NCI-H748 (cell line): ENCODE results near the gene TMEM164.

ENCODE experiments used
- DNase-seq: peaks from one replicate; lab custom pipeline; 2025; ENCODE audit not compliant: unreplicated experiment; lab: John Stamatoyannopoulos, UW

TMEM164 gene

DNA sequence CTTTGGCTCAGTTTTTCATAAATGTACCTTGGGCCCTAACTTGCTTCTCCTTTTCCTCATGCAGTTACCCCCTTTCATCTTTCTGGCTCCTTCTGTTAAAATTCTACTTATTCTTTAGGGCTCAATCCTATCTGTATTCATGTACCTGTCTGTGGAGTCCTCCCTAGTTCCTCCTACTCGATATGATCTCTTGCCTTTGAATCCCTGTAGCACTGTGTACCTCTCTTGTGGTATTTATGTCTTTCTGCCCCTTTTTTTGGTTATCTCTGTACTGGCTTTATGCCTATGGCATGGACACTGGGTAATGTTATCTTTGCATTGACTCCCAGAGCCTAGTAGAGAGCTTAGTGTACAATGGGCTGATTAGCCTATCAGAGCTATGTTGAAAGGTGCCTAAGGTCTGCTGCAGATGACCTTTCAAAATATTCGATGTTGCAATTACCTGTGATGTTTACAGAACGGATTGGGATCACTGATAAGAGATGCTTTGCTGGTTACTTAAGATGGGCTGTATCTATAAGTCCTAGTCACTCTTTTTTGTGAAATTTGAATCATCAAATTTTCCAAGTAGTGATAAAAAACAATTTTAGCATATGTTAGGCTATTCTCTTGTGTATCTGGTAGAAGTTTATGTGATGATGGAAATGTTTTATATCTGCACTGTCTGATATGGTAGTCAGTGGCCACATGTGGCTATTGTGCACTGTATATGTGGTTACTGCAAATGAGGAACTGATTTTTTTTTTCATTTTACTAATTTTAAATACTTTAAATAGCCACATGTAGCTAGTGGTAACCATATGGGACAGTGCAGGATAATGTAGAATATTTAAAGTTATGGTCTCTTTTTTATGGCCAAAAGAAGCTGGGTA is 33.5 kb downstream of the TMEM164 start:
- no peak for DNase-seq

DNA sequence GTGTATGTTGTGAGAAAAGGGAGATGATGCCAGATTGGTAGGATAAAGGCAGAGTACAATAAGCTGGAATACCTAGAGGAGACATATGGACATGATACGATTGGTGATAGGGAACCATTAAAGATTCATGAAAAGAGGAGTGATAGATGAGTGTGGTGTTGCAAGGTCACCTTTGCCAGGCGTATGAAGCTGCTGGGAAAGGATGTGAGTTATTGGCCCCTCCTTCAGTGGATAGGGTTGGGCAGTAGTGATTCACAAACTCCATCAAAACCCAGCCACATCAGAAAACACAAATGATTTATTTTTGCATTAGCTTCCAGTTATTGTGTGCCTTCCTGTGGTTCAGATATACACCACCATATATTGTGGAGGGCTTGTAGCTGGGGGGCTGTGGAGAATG is 34.3 kb downstream of the TMEM164 start:
- no peak for DNase-seq

DNA sequence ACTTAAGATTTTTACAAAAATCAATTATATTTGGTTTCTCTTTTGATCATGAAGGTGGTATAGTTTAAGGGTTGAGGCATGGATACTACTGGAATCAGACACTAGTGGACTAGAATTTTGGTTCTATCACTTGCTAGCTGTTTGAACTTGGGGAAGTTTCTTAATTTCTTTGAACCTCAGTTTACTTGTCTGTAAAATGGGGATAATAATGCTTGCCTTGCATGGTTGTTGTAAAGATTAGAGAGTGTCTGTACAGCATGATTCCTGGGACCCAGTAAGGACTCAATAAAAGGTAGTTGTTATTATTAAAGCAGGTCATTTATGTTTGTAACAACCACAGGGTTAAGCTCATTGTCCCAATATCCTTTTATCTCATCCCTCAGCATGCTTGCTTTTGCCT is 36.0 kb downstream of the TMEM164 start:
- DNase-seq: no peak

DNA sequence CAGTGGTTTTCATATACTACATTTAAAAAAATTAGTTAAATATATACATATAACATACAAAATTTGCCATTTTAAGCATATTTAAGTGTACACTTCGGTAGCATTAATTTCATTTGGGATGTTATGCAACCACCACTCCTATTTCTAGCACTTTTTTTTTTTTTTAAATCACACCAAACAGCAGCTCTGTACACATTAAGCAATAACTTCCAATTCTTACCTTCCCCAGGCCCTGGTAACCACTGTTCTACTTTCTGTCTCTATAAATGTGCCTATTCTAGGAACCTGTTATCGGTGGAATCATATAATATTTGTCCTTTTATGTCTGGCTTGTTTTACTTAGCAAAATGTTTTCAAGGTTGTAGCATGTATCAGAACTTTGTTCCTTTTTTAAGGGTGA is 39.1 kb downstream of the TMEM164 start:
- DNase-seq: no peak

DNA sequence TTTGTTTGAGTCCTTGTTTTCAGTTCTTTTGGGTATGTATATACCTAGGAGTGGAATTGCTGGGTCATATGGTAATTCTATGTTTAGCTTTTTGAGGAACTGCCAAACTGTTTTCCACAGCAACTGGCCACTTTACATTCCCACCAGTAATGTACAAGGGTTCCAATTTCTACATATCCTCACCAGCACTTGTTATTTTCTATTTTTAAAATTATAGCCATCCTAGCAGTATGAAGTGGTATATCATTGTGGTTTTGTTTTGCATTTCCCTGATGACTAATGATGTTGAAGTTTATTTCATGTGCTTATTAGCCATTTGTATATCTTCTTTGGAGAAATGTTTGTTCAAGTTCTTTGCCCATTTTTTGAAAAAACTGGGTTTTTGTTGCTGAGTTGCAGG is 39.6 kb downstream of the TMEM164 start:
- DNase-seq: no peak

DNA sequence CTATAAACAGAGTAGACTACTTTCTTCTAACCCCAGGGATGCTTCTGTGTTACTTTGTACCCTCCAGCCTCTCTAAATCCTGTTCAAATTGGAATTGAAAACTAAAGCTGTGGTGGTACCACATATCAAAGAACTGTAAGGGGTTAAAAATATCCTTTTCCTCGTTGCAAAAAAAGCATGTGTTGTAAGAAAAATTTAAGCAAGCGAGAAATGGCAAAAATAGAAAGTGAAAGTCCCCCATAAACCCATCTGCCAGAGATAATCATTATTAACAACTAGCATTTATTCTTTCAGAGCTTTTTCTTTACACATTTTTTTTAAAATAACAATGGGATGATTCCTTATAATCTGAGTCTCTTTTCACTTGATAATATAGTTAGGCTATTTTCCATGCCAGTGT is 40.6 kb downstream of the TMEM164 start:
- no peak for DNase-seq

DNA sequence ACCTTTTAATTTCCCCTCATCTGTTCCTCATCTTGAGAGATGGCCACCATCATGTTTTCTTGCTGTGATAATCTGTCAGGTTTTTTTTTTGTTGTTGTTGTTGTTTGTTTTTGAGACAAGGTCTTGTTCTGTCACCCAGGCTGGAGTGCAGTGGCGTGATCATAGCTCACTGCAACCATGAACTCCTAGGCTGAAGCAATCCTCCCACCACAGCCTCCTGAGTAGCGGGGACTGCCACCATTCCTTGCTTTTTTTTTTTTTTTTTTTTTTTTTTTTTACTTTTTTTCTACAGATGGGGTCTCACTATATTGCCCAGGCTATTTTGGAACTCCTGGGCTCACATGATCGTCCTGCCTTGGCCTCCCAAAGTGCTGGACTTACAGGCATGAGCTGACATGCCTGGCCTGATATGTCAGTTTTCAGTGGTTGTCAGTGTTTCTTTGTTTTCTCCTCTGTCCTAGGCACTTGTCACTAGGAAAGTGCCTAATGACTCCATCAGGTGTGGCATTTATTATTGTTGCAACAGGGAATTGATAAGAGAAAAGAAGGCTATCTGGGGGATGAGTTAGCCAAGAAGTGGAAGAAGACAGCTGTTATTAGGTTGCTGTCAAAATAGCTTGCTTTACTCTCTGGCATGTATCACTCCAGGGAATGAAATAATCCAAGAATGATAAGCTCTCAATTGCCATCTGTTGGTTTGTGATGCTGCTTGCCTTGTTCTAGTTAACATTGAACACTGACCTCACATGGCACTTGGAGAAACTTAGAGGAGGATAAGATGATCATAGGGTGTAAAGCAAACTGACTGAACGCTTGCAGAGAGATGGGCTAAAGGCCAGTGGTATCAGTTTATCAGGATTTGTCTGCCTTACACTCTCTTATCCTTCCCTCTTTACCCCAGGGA is 41.7 kb downstream of the TMEM164 start:
- no peak for DNase-seq

DNA sequence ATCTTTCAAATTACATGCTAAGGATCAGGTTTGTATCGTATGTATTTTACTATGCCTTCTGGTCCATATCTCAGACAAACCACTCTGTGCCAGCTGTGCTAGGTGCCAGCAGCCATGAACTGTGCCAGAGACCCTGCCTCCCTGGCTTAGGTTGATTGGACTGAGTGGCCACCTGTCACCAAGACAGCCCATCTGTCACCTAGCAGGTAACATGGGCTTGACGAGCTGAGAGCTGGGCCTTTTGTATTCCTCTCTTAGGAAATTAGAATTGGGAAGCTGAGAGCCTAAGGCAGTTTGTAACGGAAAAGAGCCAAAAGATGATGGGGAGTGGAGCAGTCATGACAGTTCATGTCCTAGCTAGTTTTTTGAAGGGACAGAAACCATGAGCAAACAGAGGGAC is 42.5 kb downstream of the TMEM164 start:
- peak; percentile 36 for DNase-seq

DNA sequence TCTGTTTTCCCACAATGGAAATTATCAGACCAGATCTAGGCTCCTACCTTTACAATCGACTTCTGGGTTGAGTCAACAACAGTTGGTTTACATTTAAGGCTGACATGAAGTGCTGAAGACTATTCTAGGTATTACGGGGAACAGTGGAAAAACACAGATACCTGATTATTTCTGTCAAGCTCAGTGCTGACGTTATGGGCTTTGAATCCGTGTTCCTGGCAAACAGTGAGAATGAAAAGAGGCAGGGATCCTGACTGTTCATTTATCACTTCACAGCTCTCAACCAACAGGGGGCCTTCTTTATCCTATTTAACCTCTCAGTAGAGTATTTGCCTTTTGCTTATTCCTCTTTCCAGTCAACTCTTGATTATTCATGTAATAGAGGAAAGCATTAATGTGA is 43.1 kb downstream of the TMEM164 start:
- DNase-seq: peak; percentile 83

DNA sequence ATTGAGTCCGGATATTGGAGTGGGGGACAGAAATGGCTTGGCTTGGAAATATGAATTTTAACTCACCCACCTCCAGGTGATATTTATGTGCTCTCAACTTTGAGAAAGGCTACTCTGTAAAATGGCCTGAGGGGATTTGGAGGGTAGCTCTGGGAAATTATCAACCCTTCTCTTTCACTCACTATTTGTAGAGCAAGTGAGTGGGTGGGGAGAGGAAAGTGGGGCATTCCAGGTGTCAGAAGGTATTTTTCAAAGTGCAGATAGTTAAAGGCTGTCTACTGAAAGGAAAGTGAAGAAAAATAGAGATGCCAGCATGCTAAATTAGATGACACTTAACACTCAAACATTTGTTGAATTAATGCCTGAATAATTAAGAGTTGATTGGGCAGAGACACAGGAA is 44.1 kb downstream of the TMEM164 start:
- DNase-seq: no peak

DNA sequence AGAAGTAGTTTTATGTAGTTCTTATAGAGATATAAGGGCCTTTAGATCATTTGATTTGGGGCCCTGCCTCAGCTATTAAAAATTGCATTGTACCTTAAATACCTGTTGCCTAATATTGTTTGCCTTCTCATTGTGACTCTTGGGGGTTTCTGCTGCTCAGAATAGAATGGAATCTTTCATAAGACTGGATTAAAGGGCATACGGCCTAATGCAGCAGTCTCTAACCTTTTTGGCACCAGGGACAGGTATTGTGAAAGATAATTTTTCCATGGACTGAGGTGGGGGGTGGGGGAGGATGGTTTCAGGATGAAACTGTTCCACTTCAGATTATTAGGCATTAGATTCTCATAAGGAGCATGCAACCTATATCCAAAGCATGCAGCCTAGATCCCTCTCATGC is 46.2 kb downstream of the TMEM164 start:
- DNase-seq: no peak

DNA sequence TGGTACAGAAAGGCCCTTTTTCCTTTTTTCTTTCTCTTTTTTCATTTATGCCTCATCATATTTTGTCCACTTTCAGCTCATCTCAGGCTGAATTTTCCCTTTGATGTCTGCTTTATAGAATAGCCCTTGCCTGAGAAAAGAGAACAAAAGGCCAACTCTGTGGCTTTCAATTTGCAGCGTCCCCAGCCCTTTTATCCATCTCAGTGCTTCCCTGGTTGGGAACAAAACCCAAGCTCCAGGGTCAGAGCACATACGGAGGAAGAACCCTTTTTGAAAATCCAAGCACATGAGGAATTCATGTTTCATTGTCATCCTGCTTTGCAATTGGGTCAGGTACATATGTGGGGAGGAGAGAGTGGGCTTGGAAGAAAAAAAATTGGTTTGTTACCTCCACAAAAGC is 47.5 kb downstream of the TMEM164 start:
- no peak for DNase-seq

DNA sequence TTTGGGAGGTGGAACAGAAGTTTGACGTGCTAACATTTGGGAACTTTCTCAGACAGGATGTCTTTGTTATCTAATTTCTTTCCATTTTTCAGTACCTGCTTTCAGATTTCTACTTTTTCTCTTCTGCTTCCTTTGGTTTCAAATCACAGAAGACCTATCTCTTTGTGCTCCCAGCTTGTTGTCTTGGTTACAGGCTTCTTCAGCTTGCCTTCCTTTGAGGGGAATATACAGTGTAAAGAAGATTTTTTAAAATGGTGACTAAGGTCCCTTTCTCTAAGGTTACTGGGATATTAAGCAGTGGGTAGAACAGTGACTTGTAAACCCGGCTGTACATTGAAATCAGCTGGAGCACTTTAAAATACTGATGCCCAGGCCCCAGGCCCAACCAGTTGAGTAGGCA is 48.0 kb downstream of the TMEM164 start:
- DNase-seq: no peak

DNA sequence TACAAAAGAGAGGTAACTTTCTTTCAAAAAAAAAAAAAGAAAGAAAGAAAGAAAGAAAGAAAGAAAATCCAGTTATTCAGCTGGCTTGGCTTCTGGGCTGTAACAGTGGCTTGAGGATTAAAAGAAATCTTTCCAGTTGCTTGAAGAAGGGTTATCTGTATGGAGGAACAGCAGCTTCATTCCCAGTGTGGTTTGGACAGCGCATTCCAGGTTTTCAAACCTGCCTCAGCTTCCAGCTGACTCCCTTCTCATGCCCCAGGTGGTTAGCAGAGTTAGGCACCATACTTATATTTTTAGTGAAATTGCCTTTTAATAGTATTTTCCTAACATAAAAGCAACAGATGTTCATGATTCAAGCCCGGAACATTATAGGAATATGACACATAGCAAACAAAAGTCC is 48.6 kb downstream of the TMEM164 start:
- DNase-seq: no peak

DNA sequence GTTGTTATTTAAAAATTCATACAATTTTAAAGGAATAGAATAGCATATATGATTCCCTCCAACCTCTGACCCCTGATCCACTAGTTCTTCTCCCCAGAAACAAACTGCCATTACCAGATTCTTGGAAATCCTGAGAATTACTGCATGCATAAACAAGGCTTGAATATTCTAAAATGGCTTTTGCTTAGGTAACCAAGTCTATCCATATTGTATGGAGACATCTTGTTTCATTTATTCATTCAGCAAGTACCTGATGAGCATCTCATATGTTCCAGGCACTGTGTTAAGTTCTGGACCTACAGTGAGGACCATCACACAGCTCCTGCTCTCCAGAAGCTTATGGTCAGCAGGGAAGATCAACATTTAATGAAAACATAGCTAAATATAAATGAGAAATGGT is 49.4 kb downstream of the TMEM164 start:
- no peak for DNase-seq

DNA sequence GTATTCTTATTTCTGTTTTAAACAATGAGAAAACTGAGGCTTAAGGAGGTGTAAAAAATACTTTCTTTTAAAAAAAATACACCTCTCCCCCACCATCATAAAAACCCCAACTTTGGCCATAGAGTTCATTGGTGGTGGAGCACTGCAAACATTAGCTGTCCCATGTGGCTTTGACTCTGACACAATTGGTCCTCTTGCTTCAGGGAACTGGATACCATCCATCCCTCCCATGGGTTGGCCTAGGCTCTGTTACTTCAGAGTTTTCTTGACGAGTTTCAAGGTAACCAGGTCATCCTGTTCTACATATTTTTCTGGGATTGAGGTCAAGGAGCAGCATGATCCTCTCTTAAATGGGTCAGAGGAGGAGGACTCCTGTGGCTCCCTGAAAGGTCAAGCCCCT is 50.5 kb downstream of the TMEM164 start:
- DNase-seq: no peak

DNA sequence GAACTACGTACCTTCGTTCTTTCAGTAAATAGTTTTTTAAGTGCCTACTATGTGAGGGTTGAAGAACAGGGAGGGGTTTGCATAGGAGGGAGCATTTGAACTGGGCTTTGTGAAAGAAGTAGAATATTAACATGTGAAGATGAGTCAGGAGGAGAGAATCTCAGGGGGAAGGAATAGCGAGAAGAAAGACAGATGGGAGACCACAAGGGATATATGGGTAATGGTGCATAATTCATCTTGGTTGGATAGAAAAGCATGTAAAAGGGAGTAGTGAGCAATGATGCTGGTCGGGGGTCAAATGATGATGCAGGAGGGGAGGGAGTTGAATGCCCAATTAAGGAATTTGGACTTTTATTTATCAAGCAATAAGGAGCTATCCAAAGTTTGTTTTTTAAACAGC is 52.7 kb downstream of the TMEM164 start:
- no peak for DNase-seq

DNA sequence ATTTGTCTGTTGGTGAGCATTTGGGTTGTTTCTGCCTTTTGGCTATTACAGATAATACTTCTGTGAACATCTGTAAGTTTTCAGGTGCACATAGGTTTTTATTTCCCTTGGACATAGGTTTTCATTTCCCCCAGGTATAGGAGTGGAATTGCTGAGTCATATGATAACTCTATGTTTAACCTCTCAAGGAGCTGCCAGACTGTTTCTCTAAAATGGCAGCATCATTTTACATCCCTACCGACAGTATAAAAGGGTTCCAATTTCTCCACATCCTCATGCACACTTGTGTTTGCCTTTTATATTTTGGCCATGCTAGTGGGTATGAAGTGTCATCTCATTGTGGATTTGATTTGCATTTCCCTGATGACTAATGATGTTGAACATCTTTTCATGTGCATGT is 53.5 kb downstream of the TMEM164 start:
- DNase-seq: peak; percentile 1

DNA sequence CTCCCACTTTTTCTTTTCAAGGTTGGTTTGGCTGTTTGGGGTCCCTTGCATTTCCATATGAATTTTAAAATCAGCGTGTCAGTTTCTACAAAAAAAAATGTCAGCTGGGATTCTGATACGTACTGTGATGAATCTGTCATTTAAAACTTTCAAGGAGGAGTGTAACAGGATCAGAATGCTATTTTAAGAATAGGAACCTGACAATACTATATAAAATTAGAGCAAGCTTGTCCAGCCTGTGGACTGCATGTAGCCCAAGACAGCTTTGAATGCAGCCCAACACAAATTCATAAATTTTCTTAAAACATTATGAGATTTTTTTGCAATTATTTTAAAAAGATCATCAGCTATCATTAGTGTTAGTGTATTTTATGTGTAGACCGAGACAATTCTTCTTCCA is 56.5 kb downstream of the TMEM164 start:
- no peak for DNase-seq

DNA sequence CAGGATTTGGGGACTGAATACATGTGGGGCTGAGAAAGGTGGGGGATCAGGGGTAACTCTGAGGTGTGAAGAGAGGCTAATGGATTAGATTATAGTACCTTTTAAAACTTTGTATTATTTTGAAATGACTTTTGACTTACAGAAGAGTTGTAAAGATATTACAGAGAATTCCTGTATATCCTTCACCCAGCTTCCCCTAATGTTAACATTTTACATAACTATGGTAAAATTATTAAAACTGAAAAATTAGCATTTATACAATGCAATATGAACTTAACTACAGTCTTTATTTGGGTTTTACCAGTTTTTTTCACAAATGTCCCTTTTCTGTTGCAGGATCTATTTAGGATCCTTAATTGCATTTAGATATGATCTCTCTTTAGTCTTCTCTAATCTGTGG is 57.4 kb downstream of the TMEM164 start:
- no peak for DNase-seq

DNA sequence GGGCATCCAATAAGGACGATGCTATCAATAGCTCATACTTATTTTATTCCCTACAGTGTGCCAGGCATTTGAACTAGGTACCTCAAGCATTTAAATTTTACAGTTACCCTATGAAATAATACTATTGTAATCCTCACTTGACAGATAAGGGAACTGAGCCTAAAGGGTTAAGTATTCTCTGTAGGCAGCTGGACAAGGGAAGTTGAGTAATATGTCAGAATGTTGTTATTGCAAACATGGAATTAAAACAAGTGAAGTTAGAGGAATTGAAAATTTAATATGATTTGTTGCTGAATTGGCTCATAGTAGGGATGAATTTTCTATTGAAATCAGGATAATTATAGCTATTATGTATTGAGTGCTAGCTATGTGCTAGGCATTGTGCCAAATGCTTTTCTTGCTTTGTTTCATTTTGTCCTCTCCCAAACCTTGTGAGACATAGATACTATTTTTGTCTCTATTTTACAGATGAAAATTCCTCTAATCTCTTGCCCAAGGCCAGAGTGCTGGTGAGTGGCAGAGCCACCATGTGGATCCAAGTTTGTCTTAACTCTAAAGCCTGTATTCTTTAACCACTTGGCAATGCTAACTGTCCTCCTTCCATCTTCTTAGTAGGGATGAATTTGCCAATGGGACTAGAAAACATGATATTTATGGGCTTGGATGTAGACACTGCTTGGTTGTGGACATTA is 58.1 kb downstream of the TMEM164 start:
- DNase-seq: no peak

DNA sequence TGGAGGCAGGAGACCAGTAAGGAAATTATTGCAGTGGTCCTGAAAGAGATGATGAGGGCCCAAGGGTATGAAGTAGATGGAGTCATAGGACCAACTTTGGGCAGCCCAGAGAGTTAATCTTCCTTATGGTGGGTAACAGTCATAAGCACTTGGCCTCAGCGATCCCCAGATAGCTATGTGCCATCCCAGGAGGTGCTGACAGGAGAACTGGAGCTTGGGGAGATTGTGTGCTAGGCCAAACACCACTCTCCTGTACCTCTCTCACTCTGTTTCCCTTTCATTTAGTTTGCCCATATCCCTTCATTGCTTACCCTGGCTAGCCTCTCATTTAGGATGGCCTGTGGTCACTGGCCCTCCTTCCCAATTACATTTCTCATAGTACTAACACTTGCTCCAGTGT is 60.0 kb downstream of the TMEM164 start:
- DNase-seq: no peak
